ENCODE data around the gene TSKU. TPM values are rescaled to one million over a fixed set of nuclear protein-coding genes. Genes with fewer than 3 reads are reported as not detected.

Gene TSKU
- total RNA-seq, 1 experiment from 2014 or later: 40.6 TPM

DNA sequence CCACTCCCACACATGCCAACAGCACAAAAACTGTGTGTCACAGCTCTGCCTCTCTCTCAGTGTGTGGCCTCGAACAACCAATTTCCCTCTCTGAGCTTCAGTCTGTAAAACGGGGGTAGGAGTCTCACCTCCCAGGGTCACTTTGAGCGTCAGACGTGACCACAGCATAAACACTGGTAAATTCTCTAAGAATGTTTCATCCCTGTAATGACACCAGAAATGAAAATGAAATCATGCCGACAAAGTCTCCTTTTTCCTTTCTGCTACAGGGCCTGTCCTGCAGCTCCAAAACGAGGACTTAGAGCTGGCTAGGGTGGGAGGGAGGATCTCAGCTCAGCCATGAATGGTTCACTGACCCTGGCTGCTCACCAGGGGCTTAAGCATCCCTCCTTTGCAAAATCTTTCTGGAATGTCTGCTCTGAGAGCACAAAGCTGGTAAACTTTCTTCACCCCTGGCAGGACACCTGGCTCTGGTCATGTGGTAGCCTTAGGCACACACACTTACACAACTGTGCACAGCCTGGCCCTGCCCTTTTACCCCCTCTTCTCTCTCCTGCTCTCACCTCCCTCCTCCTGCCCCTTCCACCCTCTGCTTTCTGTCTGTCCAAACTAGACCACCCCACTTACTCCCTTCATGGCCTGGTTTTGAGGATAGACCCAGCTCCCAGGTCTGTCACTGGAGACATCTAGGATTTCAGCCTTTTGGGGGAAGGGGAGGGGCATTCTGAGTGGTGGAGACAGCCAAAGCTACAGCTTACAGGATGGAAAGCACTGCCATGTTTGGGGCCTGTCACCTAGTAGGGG, 12.3 kb upstream of the TSKU start:
- Histone ChIP-seq H3K4me3 (ENCODE audit: low read depth, low read length) (no peak overlapping the region), H3K27me3 (replicated peaks; ENCODE audit: control insufficient read depth, insufficient read depth, low read length) (no peaks in the 10 kb centered on the region), H3K9me3 (no peaks in the 10 kb centered on the region; the same call in 1 of the 2 replicates), H3K36me3 (ENCODE audit: control insufficient read depth, insufficient read depth, low read length) (no peaks in the 10 kb centered on the region), H3K4me1 (peaks cover 52% of the 10 kb centered on the region)
- H3K27me3 Mint-ChIP-seq (ENCODE audit: insufficient read depth, unreplicated experiment): no peaks in the 10 kb centered on the region
- TF ChIP-seq, protein P1, sequence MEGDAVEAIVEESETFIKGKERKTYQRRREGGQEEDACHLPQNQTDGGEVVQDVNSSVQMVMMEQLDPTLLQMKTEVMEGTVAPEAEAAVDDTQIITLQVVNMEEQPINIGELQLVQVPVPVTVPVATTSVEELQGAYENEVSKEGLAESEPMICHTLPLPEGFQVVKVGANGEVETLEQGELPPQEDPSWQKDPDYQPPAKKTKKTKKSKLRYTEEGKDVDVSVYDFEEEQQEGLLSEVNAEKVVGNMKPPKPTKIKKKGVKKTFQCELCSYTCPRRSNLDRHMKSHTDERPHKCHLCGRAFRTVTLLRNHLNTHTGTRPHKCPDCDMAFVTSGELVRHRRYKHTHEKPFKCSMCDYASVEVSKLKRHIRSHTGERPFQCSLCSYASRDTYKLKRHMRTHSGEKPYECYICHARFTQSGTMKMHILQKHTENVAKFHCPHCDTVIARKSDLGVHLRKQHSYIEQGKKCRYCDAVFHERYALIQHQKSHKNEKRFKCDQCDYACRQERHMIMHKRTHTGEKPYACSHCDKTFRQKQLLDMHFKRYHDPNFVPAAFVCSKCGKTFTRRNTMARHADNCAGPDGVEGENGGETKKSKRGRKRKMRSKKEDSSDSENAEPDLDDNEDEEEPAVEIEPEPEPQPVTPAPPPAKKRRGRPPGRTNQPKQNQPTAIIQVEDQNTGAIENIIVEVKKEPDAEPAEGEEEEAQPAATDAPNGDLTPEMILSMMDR (IDR thresholded peaks at IDR 0.05; ENCODE audit: insufficient read depth in 1 of 2, low read depth in 1 of 2, low read length in 1 of 2, severe bottlenecking in 1 of 2, unreplicated experiment in 1 of 2): no peak
- intact Hi-C loops (cut with micrococcal nuclease; ENCODE audit: unreplicated experiment): loop anchor here (2.0 kb wide), 1 partner anchor 26 kb away; no protein-coding TSS in a partner anchor
- ChIA-PET POLR2A (interaction anchor here (1.2 to 1.9 kb wide), 3 partner anchors 11 to 14 kb away, joined by 3 to 8 read pairs (median 5); partner anchors contain the start of gene TSKU), CTCF (interaction anchor here (0.5 to 2.1 kb wide), 10 partner anchors 10 to 862 kb away, joined by 3 to 18 read pairs (median 4); no protein-coding TSS in a partner anchor)
- peaks cover 51% of the 10 kb centered on the region for H3K4me1 Mint-ChIP-seq (ENCODE audit: low read depth, unreplicated experiment)
- peak overlapping the region; percentile 6 for H3K4me3 Mint-ChIP-seq (ENCODE audit: unreplicated experiment)
- H3K36me3 Mint-ChIP-seq (ENCODE audit: insufficient read depth, unreplicated experiment): peaks cover 11% of the 10 kb centered on the region
- DNase-seq: peak; percentile 83 to 86
- H3K27ac Mint-ChIP-seq (ENCODE audit: unreplicated experiment): peak overlapping the region; percentile 72
- BruUV-seq (replicated peaks): TSS peak; percentile 61
- H3K9me3 Mint-ChIP-seq (ENCODE audit: unreplicated experiment): peaks cover 9% of the 10 kb centered on the region

DNA sequence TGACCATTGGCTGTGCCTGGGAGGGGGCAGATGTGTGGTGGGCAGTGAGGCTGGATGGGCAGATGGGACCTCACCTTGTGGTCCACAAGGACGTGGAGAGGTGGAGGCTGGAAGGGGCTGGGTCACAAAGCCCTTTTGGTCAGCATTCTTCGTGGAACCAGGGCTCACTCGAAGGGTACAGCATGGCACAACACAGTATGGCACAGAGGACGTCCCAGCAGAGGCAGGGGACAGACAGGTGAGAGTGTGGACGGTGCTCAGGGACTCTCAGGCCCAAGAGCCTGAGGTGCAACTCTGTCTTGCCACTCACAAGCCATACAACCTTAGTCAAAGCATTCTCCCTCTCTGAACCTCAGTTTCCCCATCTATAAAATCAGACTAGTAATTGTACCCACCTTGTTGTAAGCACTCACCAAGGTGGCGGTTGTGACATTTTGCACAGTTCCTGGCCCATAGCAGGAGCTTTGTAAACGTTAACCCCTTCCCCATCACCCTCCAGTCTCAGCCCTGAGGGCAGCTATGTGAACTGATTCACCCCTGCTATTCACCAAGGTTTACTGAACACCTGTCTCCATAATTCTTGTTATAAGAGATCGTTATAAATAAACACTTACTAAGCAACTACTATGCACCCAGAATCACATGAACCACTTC, 11.6 kb upstream of the TSKU start:
- POLR2A ChIA-PET: interaction anchor here (1.2 to 1.9 kb wide), 3 partner anchors 10 to 13 kb away, joined by 3 to 8 read pairs (median 5); partner anchors contain the start of gene TSKU
- H3K9me3 Mint-ChIP-seq (ENCODE audit: unreplicated experiment): peaks cover 15% of the 10 kb centered on the region
- no peak for DNase-seq

More for the DNA sequence above, 11.6 kb upstream of the TSKU start:
- CTCF ChIA-PET: interaction anchor here (0.6 to 2.1 kb wide), 5 partner anchors 10 to 50 kb away, joined by 3 to 18 read pairs (median 4); no protein-coding TSS in a partner anchor
- Histone ChIP-seq H3K4me3 (ENCODE audit: low read depth, low read length) (no peak overlapping the region), H3K36me3 (ENCODE audit: control insufficient read depth, insufficient read depth, low read length) (no peaks in the 10 kb centered on the region), H3K27me3 (replicated peaks; ENCODE audit: control insufficient read depth, insufficient read depth, low read length) (no peaks in the 10 kb centered on the region), H3K9me3 (peaks cover 7% of the 10 kb centered on the region), H3K4me1 (peaks cover 52% of the 10 kb centered on the region)
- TF ChIP-seq, protein P1 (IDR thresholded peaks at IDR 0.05; ENCODE audit: insufficient read depth in 1 of 2, low read depth in 1 of 2, low read length in 1 of 2, severe bottlenecking in 1 of 2, unreplicated experiment in 1 of 2): no peak
- peaks cover 11% of the 10 kb centered on the region for H3K36me3 Mint-ChIP-seq (ENCODE audit: insufficient read depth, unreplicated experiment)
- H3K4me1 Mint-ChIP-seq (ENCODE audit: low read depth, unreplicated experiment): peaks cover 51% of the 10 kb centered on the region
- peak overlapping the region; percentile 6 for H3K4me3 Mint-ChIP-seq (ENCODE audit: unreplicated experiment)
- no peaks in the 10 kb centered on the region for H3K27me3 Mint-ChIP-seq (ENCODE audit: insufficient read depth, unreplicated experiment)
- BruUV-seq (replicated peaks): TSS peak; percentile 33
- intact Hi-C loops (cut with micrococcal nuclease; ENCODE audit: unreplicated experiment): loop anchor here (1.0 to 2.0 kb wide), 2 partner anchors 13 to 27 kb away; no protein-coding TSS in a partner anchor
- H3K27ac Mint-ChIP-seq (ENCODE audit: unreplicated experiment): peak overlapping the region; percentile 72

All from Caco-2 (cell line).